ENCODE results near the gene BNC2. TPM values are rescaled to one million over a fixed set of nuclear protein-coding genes. Genes with fewer than 3 reads are reported as not detected.

BNC2 gene
- polyA plus RNA-seq, 1 experiment = 17.5 TPM

DNA sequence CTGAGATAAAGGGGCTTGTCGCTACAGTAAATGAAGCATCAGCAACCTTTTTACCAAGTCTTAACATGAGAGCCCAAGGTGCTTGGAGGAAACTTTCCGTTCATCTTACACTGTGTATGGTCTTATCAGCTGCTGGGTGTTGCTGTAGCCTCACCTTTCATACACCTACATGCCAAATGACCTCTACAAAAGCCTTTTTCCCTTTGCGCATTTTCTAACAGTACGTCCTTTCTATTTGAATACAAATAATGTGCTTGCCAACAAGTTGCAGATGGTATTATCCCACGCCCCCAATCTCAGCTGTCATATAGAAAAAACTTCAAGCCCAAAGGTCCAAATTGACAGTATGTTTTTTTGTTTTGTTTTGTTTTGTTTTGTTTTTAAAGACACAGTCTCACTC is 96.9 kb downstream of the BNC2 start:
- Histone ChIP-seq H3K36me3 (ENCODE audit: control insufficient read depth, insufficient read depth, low read length) (peaks cover 3% of the 10 kb centered on the region; the same call in 1 of the 2 replicates), H3K4me3 (ENCODE audit: low read depth, low read length) (no peak overlapping the region), H3K27me3 (ENCODE audit: control insufficient read depth, insufficient read depth, low read length) (no peaks in the 10 kb centered on the region)
- TF ChIP-seq, protein P1, sequence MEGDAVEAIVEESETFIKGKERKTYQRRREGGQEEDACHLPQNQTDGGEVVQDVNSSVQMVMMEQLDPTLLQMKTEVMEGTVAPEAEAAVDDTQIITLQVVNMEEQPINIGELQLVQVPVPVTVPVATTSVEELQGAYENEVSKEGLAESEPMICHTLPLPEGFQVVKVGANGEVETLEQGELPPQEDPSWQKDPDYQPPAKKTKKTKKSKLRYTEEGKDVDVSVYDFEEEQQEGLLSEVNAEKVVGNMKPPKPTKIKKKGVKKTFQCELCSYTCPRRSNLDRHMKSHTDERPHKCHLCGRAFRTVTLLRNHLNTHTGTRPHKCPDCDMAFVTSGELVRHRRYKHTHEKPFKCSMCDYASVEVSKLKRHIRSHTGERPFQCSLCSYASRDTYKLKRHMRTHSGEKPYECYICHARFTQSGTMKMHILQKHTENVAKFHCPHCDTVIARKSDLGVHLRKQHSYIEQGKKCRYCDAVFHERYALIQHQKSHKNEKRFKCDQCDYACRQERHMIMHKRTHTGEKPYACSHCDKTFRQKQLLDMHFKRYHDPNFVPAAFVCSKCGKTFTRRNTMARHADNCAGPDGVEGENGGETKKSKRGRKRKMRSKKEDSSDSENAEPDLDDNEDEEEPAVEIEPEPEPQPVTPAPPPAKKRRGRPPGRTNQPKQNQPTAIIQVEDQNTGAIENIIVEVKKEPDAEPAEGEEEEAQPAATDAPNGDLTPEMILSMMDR (IDR thresholded peaks at IDR 0.05; ENCODE audit: insufficient read depth, low read depth, low read length) = no peak
- ChIA-PET POLR2A (no interaction called here), CTCF (interaction anchor here (0.6 to 0.7 kb wide), 2 partner anchors 161 to 442 kb away, joined by 3 read pairs; no protein-coding TSS in a partner anchor)
- DNase-seq (ENCODE audit: low read depth) = no peak

DNA sequence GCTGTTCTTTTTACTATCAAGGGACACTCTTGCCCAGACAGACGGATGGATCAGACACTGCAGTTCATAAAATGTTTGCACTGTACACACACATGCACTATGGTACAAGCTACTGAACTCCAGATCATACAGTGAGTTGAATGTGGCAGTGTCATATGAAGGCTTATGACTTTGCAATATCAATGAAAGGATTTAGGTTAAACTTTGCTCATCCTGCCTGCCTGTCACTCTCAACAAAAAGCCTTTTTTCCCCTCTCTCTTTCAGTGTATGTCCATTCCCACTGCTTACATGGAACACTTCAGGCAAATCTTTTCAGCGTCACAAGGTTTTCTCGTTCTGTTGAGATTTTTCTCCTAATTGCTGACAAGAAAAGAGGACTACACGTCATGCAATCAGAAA is 97.4 kb downstream of the BNC2 start:
- ChIA-PET POLR2A (no interaction called here), CTCF (interaction anchor here (0.6 kb wide), 1 partner anchor 442 kb away, joined by 3 read pairs; no protein-coding TSS in a partner anchor)
- peaks cover 3% of the 10 kb centered on the region; the same call in 1 of the 2 replicates for H3K36me3 ChIP-seq (ENCODE audit: control insufficient read depth, insufficient read depth, low read length)
- no peak overlapping the region for H3K4me3 ChIP-seq (ENCODE audit: low read depth, low read length)
- no peak for DNase-seq (ENCODE audit: low read depth)
- no peaks in the 10 kb centered on the region for H3K27me3 ChIP-seq (ENCODE audit: control insufficient read depth, insufficient read depth, low read length)
- TF ChIP-seq, protein P1 (IDR thresholded peaks at IDR 0.05; ENCODE audit: insufficient read depth, low read depth, low read length) = no peak

DNA sequence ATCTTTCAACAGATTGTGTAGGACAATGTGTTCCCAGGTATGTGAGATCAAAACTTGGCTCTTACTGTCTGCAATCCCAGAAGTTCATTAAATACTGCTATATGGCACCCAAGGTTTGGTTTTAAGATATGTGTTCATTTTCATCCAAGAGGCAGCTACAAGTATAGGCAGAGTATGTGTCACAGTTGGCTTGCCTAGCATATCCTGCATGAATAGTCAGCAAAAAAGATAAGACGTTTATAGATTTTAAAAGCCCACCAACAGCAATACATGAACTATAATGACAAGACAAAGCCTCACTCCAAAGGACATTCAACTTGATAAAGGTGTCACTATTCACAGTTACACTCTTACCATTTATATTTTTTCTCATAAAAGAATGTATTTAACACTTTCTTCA is 99.1 kb downstream of the BNC2 start:
- Histone ChIP-seq H3K27me3 (ENCODE audit: control insufficient read depth, insufficient read depth, low read length) (no peaks in the 10 kb centered on the region), H3K36me3 (ENCODE audit: control insufficient read depth, insufficient read depth, low read length) (peaks cover 3% of the 10 kb centered on the region; the same call in 1 of the 2 replicates), H3K4me3 (ENCODE audit: low read depth, low read length) (no peak overlapping the region)
- POLR2A ChIA-PET = no interaction called here
- no peak for DNase-seq (ENCODE audit: low read depth)
- TF ChIP-seq, protein P1 (IDR thresholded peaks at IDR 0.05; ENCODE audit: insufficient read depth, low read depth, low read length) = no peak
- CTCF ChIA-PET = no interaction called here

DNA sequence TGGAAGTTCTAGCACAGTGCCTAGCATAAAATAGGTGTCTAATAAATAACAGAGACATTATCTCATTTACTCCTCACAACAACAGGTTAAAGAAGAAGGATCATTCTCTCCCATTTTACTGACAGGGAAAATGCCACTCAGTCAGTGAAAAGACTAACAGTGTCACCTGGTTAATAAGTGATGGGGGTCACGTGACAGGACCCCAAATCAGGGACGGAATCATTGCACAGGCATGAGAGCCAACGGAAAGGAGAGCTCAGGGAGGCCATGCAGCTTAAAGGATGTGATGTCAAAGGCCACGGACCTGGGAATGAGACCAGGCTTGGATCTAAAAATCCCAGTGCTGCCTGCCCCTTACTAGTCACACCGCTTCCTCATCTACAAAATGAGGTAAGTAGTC is 101.2 kb downstream of the BNC2 start:
- POLR2A ChIA-PET = no interaction called here
- CTCF ChIA-PET = no interaction called here

DNA sequence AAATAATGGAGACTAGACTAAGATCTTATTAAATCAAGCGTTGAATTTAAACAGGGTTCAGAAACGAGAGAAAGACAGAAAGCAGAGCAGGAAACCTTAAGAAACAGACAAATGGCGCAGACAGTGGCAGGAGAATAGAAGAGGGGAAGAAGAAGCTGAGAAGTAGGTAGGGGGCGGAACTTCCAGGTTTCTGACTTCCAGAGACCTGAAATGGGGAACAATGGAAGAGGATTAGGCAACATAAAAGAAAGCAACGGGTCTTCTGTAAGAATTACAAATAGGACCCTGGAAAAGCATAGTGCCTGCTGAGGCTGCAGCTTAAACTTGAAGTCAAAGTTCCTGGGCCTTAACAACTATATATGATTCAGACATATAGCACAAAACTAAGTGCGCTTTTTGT is 101.7 kb downstream of the BNC2 start:
- Histone ChIP-seq H3K27me3 (ENCODE audit: control insufficient read depth, insufficient read depth, low read length) (no peaks in the 10 kb centered on the region), H3K36me3 (ENCODE audit: control insufficient read depth, insufficient read depth, low read length) (no peaks in the 10 kb centered on the region; the same call in 1 of the 2 replicates), H3K4me3 (ENCODE audit: low read depth, low read length) (no peak overlapping the region)
- TF ChIP-seq, protein P1 (IDR thresholded peaks at IDR 0.05; ENCODE audit: insufficient read depth, low read depth, low read length) = no peak
- POLR2A ChIA-PET = no interaction called here
- CTCF ChIA-PET = no interaction called here
- DNase-seq (ENCODE audit: low read depth) = no peak

More for the DNA sequence above, 101.2 kb downstream of the BNC2 start:
- no peaks in the 10 kb centered on the region; the same call in 1 of the 2 replicates for H3K36me3 ChIP-seq (ENCODE audit: control insufficient read depth, insufficient read depth, low read length)
- H3K27me3 ChIP-seq (ENCODE audit: control insufficient read depth, insufficient read depth, low read length) = no peaks in the 10 kb centered on the region
- TF ChIP-seq, protein P1 (IDR thresholded peaks at IDR 0.05; ENCODE audit: insufficient read depth, low read depth, low read length) = no peak
- DNase-seq (ENCODE audit: low read depth) = no peak
- H3K4me3 ChIP-seq (ENCODE audit: low read depth, low read length) = no peak overlapping the region
